ENCODE results near the gene NOC2L.

DNA sequence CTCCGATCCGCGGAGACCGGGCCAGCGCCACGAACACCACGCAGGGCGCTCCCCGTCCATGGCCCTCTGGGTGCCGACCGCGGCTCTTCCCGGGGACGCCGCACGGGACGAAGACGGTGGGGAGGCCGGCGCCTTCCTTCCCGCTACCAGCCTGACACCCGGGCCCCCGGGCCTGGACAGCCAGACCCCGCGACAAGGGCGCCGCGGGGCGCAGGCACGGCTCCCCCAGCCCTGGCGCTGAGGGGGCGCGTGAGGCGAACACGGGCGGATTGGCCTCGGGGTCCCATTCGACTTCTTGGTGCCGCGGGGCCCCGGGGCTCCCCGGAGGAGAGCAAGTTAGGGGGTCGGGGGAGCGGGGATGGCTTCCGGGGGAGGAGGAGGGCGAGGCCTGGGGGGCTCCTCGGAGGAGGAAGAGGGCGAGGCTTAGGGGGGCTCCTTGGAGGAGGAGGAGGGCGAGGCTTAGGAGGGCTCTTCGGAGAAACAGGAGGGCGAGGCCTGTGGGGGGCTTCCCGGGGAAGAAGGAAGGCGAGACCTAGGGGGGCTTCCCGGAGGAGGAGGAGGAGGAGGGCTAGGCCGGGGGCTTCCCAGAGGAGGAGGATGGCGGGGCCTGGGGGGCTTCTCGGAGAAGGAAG is 791 bp upstream of the NOC2L start:
- TF ChIP-seq, protein P1, sequence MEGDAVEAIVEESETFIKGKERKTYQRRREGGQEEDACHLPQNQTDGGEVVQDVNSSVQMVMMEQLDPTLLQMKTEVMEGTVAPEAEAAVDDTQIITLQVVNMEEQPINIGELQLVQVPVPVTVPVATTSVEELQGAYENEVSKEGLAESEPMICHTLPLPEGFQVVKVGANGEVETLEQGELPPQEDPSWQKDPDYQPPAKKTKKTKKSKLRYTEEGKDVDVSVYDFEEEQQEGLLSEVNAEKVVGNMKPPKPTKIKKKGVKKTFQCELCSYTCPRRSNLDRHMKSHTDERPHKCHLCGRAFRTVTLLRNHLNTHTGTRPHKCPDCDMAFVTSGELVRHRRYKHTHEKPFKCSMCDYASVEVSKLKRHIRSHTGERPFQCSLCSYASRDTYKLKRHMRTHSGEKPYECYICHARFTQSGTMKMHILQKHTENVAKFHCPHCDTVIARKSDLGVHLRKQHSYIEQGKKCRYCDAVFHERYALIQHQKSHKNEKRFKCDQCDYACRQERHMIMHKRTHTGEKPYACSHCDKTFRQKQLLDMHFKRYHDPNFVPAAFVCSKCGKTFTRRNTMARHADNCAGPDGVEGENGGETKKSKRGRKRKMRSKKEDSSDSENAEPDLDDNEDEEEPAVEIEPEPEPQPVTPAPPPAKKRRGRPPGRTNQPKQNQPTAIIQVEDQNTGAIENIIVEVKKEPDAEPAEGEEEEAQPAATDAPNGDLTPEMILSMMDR (IDR thresholded peaks at IDR 0.05) = no peak
- TF ChIP-seq POLR2A (IDR thresholded peaks at IDR 0.05) = no peak
